GM12892 (cell line): ENCODE results near the gene ARHGEF3.

Experiments used
- POLR2A ChIP-seq: IDR thresholded peaks from 2 replicates; pipeline ENCODE4 v1.6.1; 2011; ENCODE audit warnings: low read depth, low read length, control low read depth
- POLR2AphosphoS5 ChIP-seq: IDR thresholded peaks from 2 replicates; pipeline ENCODE4 v1.6.1; 2011; ENCODE audit warnings: low read depth, low read length, control low read depth
- TAF1 ChIP-seq: IDR thresholded peaks from 2 replicates; pipeline ENCODE4 v1.6.1; 2011; ENCODE audit warnings: low read depth, mild to moderate bottlenecking, control low read depth, low read length, borderline replicate concordance

- TF ChIP-seq POLR2AphosphoS5, result no peak
- no peak for TF ChIP-seq POLR2A
- TF ChIP-seq TAF1, result no peak
Measured at GRCh38 chr3:56833536-56833935, 31.8 kb upstream of the ARHGEF3 start.
